Hepatocyte (in vitro differentiated cells): Measurements from ENCODE around the gene ABCG2. TPM values are rescaled to one million over a fixed set of nuclear protein-coding genes. Genes with fewer than 3 reads are reported as not detected.

ENCODE experiments used
- DNase-seq: peaks from one replicate; pipeline ENCODE4 v3.0.0-alpha.2; 2016; ENCODE audit warnings: low spot score
- H2AFZ ChIP-seq: fragments of 200-600 bp; sonication (generic); 2 replicates; pipeline ENCODE4 v1.6.0; 2016; ENCODE audit warnings: antibody characterized with exemption, mild to moderate bottlenecking
- H3K27ac ChIP-seq: fragments of 200-600 bp; sonication (generic); 2 replicates; pipeline ENCODE4 v1.5.1; 2016; ENCODE audit warnings: mild to moderate bottlenecking
- H3K27me3 ChIP-seq: fragments of 200-600 bp; sonication (generic); 2 replicates; pipeline ENCODE4 v1.6.1; 2016
- H3K36me3 ChIP-seq: fragments of 200-600 bp; sonication (generic); replicated peaks from 2 replicates; pipeline ENCODE4 v1.5.1; 2016; ENCODE audit warnings: low read depth; ENCODE audit not compliant: insufficient read depth
- H3K4me1 ChIP-seq: fragments of 200-600 bp; sonication (generic); 2 replicates; pipeline ENCODE4 v1.5.1; 2016; ENCODE audit warnings: mild to moderate bottlenecking, moderate library complexity; ENCODE audit not compliant: insufficient read depth
- H3K4me2 ChIP-seq: fragments of 200-600 bp; sonication (generic); 2 replicates; pipeline ENCODE4 v1.6.0; 2016
- H3K4me3 ChIP-seq: fragments of 200-600 bp; sonication (generic); 2 replicates; pipeline ENCODE4 v1.5.1; 2016; ENCODE audit warnings: mild to moderate bottlenecking
- H3K79me2 ChIP-seq: fragments of 200-600 bp; sonication (generic); 2 replicates; pipeline ENCODE4 v1.6.0; 2017; ENCODE audit warnings: mild to moderate bottlenecking
- H3K9me2 ChIP-seq: fragments of 200-600 bp; sonication (generic); replicated peaks from 2 replicates; pipeline ENCODE4 v1.6.0; 2017; ENCODE audit warnings: mild to moderate bottlenecking; ENCODE audit not compliant: insufficient read depth
- H3K9me3 ChIP-seq: fragments of 200-600 bp; sonication (generic); 2 replicates; pipeline ENCODE4 v1.5.1; 2016; ENCODE audit warnings: low read depth, mild to moderate bottlenecking
- H4K20me1 ChIP-seq: fragments of 200-600 bp; sonication (generic); 2 replicates; pipeline ENCODE4 v1.6.0; 2016; ENCODE audit warnings: mild to moderate bottlenecking; ENCODE audit not compliant: insufficient read depth, poor library complexity, severe bottlenecking
- CTCF ChIP-seq: fragments of 200-600 bp; sonication (generic); IDR thresholded peaks from 2 replicates; pipeline ENCODE4 v1.5.1; 2016; ENCODE audit warnings: antibody characterized with exemption, mild to moderate bottlenecking; ENCODE audit not compliant: poor library complexity
- EZH2 ChIP-seq: fragments of 200-600 bp; sonication (generic); IDR thresholded peaks from 2 replicates; pipeline ENCODE4 v1.6.1; 2016; ENCODE audit warnings: antibody characterized with exemption, mild to moderate bottlenecking, borderline replicate concordance
- EZH2phosphoT487 ChIP-seq: fragments of 200-600 bp; sonication (generic); IDR thresholded peaks from one replicate; pipeline ENCODE4 v1.6.1; 2018; ENCODE audit warnings: antibody characterized with exemption, mild to moderate bottlenecking, low read depth, moderate library complexity; ENCODE audit not compliant: unreplicated experiment, severe bottlenecking
- WGBS: methylation state at CpG from one replicate; pipeline ENCODE4 v1.1.6; 2016; ENCODE audit warnings: low lambda C conversion rate; ENCODE audit errors: missing lambda C conversion rate; 5-methylcytosine and 5-hydroxymethylcytosine counted together
- polyA plus RNA-seq: library from polyadenylated mRNA; unstranded; fragments of >200 nt; fragmentation: Nextera tagmentation; extraction: Ambion mirVana; gene quantifications from 2 replicates; pipeline ENCODE4 v1.2.1, GENCODE V29; 2016
- total RNA-seq: library from RNA; depleted of rRNA; stranded (reverse); fragments of >200 nt; gene quantifications from 2 replicates; pipeline ENCODE4 v1.2.3, GENCODE V29; 2014

The ABCG2 gene
- total RNA-seq (10.0 and 11.6 TPM in 2 replicates), polyA plus RNA-seq (3.7 and 3.9 TPM in 2 replicates)

GRCh38 chr4:88158489-88159228, at the start of gene ABCG2:
TSS of gene ABCG2 (minus strand) at chr4:88158639. CDS start at chr4:88139995, 18,644 bp downstream.
- H3K27ac ChIP-seq, result peak within 1 kb of the TSS; percentile 15
- WGBS, result 2% methylated on average over 30 of the region's 70 CpGs
- H2AFZ ChIP-seq, result peak within 1 kb of the TSS; percentile 71

GRCh38 chr4:88208156-88208555, 49.7 kb upstream of the ABCG2 start:
- H4K20me1 ChIP-seq, result no peaks in the 10 kb centered on the region
- TF ChIP-seq EZH2phosphoT487 (no peak), EZH2 (no peak), CTCF (no peak)

More at GRCh38 chr4:88158489-88159228, at the start of gene ABCG2:
- peak; percentile 62 for DNase-seq
- TF ChIP-seq CTCF, result no peak
- TF ChIP-seq EZH2, result no peak
- no peak for TF ChIP-seq EZH2phosphoT487
- peaks cover 8% of the 10 kb centered on the region for H3K4me1 ChIP-seq
- peak within 1 kb of the TSS; percentile 54 for H3K4me3 ChIP-seq
- H3K9me2 ChIP-seq, result no peaks in the 10 kb centered on the region
- H3K79me2 ChIP-seq, result no peaks in the 10 kb centered on the region
- H3K4me2 ChIP-seq, result peak within 1 kb of the TSS; percentile 99
- H3K27me3 ChIP-seq, result no peaks in the 10 kb centered on the region
- H3K36me3 ChIP-seq, result no peaks in the 10 kb centered on the region
- H4K20me1 ChIP-seq, result no peaks in the 10 kb centered on the region
- H3K9me3 ChIP-seq, result no peaks in the 10 kb centered on the region

GRCh38 chr4:88207171-88207570, 48.7 kb upstream of the ABCG2 start:
- Histone ChIP-seq H3K4me2 (no peak overlapping the region), H3K9me3 (no peaks in the 10 kb centered on the region), H3K4me1 (no peaks in the 10 kb centered on the region)

More at GRCh38 chr4:88208156-88208555, 49.7 kb upstream of the ABCG2 start:
- Histone ChIP-seq H3K36me3 (no peaks in the 10 kb centered on the region), H3K79me2 (no peaks in the 10 kb centered on the region), H3K9me2 (no peaks in the 10 kb centered on the region), H3K9me3 (no peaks in the 10 kb centered on the region), H3K4me3 (no peak overlapping the region), H2AFZ (no peak overlapping the region), H3K27ac (no peak overlapping the region), H3K4me1 (no peaks in the 10 kb centered on the region), H3K27me3 (no peaks in the 10 kb centered on the region), H3K4me2 (no peak overlapping the region)
- 54% methylated on average over 4 of the region's 4 CpGs for WGBS
- DNase-seq, result no peak

More at GRCh38 chr4:88207171-88207570, 48.7 kb upstream of the ABCG2 start:
- Histone ChIP-seq H2AFZ (no peak overlapping the region), H3K79me2 (no peaks in the 10 kb centered on the region), H3K36me3 (no peaks in the 10 kb centered on the region), H3K27ac (no peak overlapping the region), H3K9me2 (no peaks in the 10 kb centered on the region), H3K4me3 (no peak overlapping the region), H4K20me1 (no peaks in the 10 kb centered on the region), H3K27me3 (no peaks in the 10 kb centered on the region)
- no peak for TF ChIP-seq CTCF
- no peak for TF ChIP-seq EZH2phosphoT487
- TF ChIP-seq EZH2, result no peak
- no peak for DNase-seq
- 81% methylated on average over 4 of the region's 4 CpGs for WGBS
